ENCODE data around the gene GJC3. TPM values are rescaled to one million over a fixed set of nuclear protein-coding genes. Genes with fewer than 3 reads are reported as not detected.

Gene GJC3
- total and polyA plus RNA-seq, 2 donors from 2014 or later = 0.73 TPM; not detected in 1

DNA sequence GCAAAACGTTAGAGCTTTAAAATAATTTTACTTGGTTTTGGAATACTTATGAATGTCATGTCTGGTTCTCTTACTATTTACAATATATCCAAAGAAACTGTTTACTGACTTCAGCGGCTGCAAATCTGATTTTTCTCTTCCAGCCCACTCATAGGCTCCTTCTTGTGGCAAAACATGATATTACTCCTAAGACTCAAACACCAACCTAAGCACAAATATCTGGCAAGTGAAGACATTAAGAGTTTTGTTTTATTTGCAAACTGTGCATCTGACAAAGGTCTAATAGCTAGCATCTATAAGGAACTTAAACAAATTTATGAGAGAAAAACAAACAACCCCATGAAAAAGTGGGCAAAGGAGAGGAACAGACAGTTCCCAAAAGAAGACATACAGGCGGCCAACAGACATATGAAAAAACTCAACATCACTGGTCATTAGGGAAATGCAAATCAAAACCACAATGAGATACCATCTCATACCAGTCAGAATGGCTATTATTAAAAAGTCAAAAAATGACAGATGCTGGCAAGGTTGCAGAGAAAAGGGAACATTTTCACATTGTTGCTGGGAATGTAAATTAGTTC is 20.3 kb upstream of the GJC3 start:
- Histone ChIP-seq H3K27ac (ENCODE audit: low read depth in 2 of 2, low read length in 2 of 2) (no peak overlapping the region), H3K9ac (ENCODE audit: low read length in 3 of 3) (no peak overlapping the region), H3K36me3 (ENCODE audit: control insufficient read depth in 2 of 3, insufficient read depth in 3 of 3, low read length in 3 of 3) (no peaks in the 10 kb centered on the region), H3K9me3 (ENCODE audit: control insufficient read depth in 2 of 3, insufficient read depth in 1 of 3, low read length in 3 of 3) (no peaks in the 10 kb centered on the region), H3K4me1 (ENCODE audit: control insufficient read depth in 2 of 3, insufficient read depth in 2 of 3, low read depth in 1 of 3, low read length in 3 of 3) (no peaks in the 10 kb centered on the region), H3K4me3 (ENCODE audit: low read length in 3 of 3) (no peak overlapping the region), H3K27me3 (ENCODE audit: control insufficient read depth, insufficient read depth, low read length) (no peaks in the 10 kb centered on the region)
- intact Hi-C loops (cut with DNase I) = no loop called here
- TF ChIP-seq, protein P1, sequence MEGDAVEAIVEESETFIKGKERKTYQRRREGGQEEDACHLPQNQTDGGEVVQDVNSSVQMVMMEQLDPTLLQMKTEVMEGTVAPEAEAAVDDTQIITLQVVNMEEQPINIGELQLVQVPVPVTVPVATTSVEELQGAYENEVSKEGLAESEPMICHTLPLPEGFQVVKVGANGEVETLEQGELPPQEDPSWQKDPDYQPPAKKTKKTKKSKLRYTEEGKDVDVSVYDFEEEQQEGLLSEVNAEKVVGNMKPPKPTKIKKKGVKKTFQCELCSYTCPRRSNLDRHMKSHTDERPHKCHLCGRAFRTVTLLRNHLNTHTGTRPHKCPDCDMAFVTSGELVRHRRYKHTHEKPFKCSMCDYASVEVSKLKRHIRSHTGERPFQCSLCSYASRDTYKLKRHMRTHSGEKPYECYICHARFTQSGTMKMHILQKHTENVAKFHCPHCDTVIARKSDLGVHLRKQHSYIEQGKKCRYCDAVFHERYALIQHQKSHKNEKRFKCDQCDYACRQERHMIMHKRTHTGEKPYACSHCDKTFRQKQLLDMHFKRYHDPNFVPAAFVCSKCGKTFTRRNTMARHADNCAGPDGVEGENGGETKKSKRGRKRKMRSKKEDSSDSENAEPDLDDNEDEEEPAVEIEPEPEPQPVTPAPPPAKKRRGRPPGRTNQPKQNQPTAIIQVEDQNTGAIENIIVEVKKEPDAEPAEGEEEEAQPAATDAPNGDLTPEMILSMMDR (IDR thresholded peaks at IDR 0.05; ENCODE audit: borderline replicate concordance, extremely low read depth, insufficient read depth) = peak; percentile 2
- peak; percentile 32 for FAIRE-seq
- DNase-seq = no peak

DNA sequence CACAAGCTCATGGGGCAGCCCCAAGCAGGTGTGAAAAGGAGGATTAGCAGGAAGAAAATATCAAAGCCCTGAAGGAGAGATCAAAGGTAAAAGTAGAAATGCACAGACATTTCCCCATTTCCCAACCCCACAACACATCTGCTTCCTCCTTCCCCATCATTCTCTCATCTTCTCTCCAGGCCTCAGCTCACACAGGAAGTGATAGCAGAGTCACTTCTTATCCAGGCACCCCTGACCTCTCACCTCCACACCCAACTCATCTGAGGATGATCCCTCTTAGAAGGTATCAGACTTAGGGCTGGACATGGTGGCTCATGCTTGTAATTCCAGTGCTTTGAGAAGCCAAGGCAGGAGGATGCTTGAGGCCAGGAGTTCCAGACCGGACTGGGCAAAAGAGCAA is 18.2 kb upstream of the GJC3 start:
- H3K27ac ChIP-seq (ENCODE audit: low read depth in 2 of 2, low read length in 2 of 2) = no peak overlapping the region
- no peak overlapping the region for H3K4me3 ChIP-seq (ENCODE audit: low read length in 3 of 3)
- H3K27me3 ChIP-seq (ENCODE audit: control insufficient read depth, insufficient read depth, low read length) = no peaks in the 10 kb centered on the region
- intact Hi-C loops (cut with DNase I) = no loop called here
- FAIRE-seq = no peak
- no peak for DNase-seq
- H3K9me3 ChIP-seq (ENCODE audit: control insufficient read depth in 2 of 3, insufficient read depth in 1 of 3, low read length in 3 of 3) = no peaks in the 10 kb centered on the region
- no peaks in the 10 kb centered on the region for H3K36me3 ChIP-seq (ENCODE audit: control insufficient read depth in 2 of 3, insufficient read depth in 3 of 3, low read length in 3 of 3)
- no peaks in the 10 kb centered on the region for H3K4me1 ChIP-seq (ENCODE audit: control insufficient read depth in 2 of 3, insufficient read depth in 2 of 3, low read depth in 1 of 3, low read length in 3 of 3)
- TF ChIP-seq, protein P1 (IDR thresholded peaks at IDR 0.05; ENCODE audit: borderline replicate concordance, extremely low read depth, insufficient read depth) = no peak
- no peak overlapping the region for H3K9ac ChIP-seq (ENCODE audit: low read length in 3 of 3)

DNA sequence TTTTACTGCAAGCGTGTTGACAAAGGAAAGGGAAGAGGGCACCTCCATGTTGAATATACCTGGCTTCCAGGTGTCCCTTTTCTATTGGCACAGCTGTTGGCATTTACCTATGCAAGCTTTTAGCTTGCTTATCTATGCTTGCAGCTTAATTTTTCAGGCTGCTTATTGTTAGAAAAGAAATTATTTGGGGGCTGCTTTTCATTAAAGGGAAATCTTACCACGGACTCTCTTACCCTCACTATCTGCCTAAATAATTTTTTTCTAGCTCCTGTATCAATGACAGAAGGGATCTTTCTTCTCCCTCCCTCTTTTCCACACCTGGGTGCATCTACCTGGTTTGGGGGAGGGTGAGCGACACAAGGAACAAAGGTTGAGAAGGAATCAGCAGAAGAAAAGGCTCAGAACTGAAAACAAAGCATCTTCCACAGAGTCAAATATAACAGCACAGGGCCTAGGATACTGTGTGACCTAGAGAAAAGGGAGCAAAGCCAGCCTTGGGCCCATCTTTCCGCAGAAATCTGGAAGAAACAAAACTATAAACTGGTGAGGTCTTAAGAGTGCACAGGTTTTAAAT is 15.2 kb upstream of the GJC3 start:
- Histone ChIP-seq H3K9me3 (ENCODE audit: control insufficient read depth in 2 of 3, insufficient read depth in 1 of 3, low read length in 3 of 3) (no peaks in the 10 kb centered on the region), H3K27ac (ENCODE audit: low read depth in 2 of 2, low read length in 2 of 2) (no peak overlapping the region), H3K4me1 (ENCODE audit: control insufficient read depth in 2 of 3, insufficient read depth in 2 of 3, low read depth in 1 of 3, low read length in 3 of 3) (no peaks in the 10 kb centered on the region), H3K36me3 (ENCODE audit: control insufficient read depth in 2 of 3, insufficient read depth in 3 of 3, low read length in 3 of 3) (no peaks in the 10 kb centered on the region), H3K9ac (ENCODE audit: low read length in 3 of 3) (no peak overlapping the region), H3K27me3 (ENCODE audit: control insufficient read depth, insufficient read depth, low read length) (no peaks in the 10 kb centered on the region), H3K4me3 (ENCODE audit: low read length in 3 of 3) (no peak overlapping the region)
- no peak for DNase-seq
- TF ChIP-seq, protein P1 (IDR thresholded peaks at IDR 0.05; ENCODE audit: borderline replicate concordance, extremely low read depth, insufficient read depth) = no peak
- FAIRE-seq = no peak
- intact Hi-C loops (cut with DNase I) = no loop called here
